Measurements from ENCODE around the gene GLYR1.

Gene GLYR1

DNA sequence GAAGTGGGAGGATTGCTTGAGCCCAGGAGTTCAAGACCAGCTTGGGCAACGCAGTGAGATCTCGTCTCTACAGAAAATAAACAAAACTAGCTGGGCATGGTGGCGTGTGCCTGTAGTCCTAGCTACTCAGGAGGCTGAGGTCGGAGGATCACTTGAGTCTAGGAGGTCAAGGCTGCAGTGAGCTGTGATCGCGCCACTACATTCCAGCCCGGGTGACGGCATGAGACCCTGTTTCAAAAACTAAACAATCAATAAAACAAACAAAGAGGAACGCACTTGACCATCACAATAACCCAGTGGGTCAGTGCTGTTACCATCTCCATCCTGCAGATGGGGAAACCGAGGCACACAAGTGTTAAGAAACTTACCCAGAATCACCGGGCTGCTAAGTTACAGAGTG is 93.9 kb downstream of the GLYR1 start:
- TF ChIP-seq EZH2 (IDR thresholded peaks at IDR 0.05; ENCODE audit: borderline replicate concordance, low read length): no peak
- no peak for TF ChIP-seq CTCF (IDR thresholded peaks at IDR 0.05; ENCODE audit: low read length)

More for the DNA sequence above, 93.9 kb downstream of the GLYR1 start:
- Histone ChIP-seq H4K20me1 (ENCODE audit: insufficient read depth, low read length) (no peaks in the 10 kb centered on the region), H3K4me3 (ENCODE audit: low read depth, low read length, poor library complexity, severe bottlenecking) (no peak overlapping the region), H3K27me3 (ENCODE audit: insufficient read depth, low read length) (no peaks in the 10 kb centered on the region), H3F3A (ENCODE audit: insufficient read depth, low read length) (no peaks in the 10 kb centered on the region), H3K9me2 (ENCODE audit: low read depth, low read length) (no peaks in the 10 kb centered on the region), H3K79me2 (ENCODE audit: insufficient read depth, low read length) (no peaks in the 10 kb centered on the region), H3K36me3 (ENCODE audit: insufficient read depth, low read length) (peaks cover 71% of the 10 kb centered on the region), H3K27ac (ENCODE audit: low read depth, low read length, poor library complexity, severe bottlenecking) (no peak overlapping the region), H3K4me1 (ENCODE audit: insufficient read depth, low read length, severe bottlenecking) (peaks cover 3% of the 10 kb centered on the region), H3K9me3 (ENCODE audit: low read length) (no peaks in the 10 kb centered on the region), H3K9ac (ENCODE audit: low read length) (no peak overlapping the region), H2AFZ (ENCODE audit: low read length) (no peak overlapping the region), H3K4me2 (ENCODE audit: low read length) (no peak overlapping the region)

All from OCI-LY1 (cell line).